PC-3 (cell line): ENCODE measurements around the gene STH. TPM values are rescaled to one million over a fixed set of nuclear protein-coding genes. Genes with fewer than 3 reads are reported as not detected.

Experiments
- ATAC-seq: fragments of 200-7000 bp; cut with Tn5 transposase; 2 replicates; pipeline ENCODE4 v1.9.1; 2020; ENCODE audit warnings: mild to moderate bottlenecking, moderate library complexity
- BruUV-seq: library from RNA; stranded (reverse); fragments of 400-500 nt; replicated peaks from 2 replicates; lab custom pipeline; 2021; lab: Mats Ljungman, UMichigan
- CTCF ChIA-PET: fragments of 300-600 bp; sonication (Branson Sonifier 250); formaldehyde crosslinking; loops from one replicate; lab custom pipeline; 2022; ENCODE audit warnings: antibody characterized with exemption; lab: Charles Lee
- POLR2A ChIA-PET: fragments of 300-600 bp; sonication (Branson Sonifier 250); formaldehyde crosslinking; loops from one replicate; lab custom pipeline; 2022; ENCODE audit warnings: antibody characterized with exemption; ENCODE audit not compliant: unreplicated experiment; lab: Charles Lee
- DNase-seq: peaks from one replicate; pipeline ENCODE4 v3.0.0-alpha.2; 2015
- H2AFZ ChIP-seq: fragments of 300-600 bp; sonication (generic); 2 replicates; pipeline ENCODE4 v1.6.0; 2016; ENCODE audit warnings: antibody characterized with exemption, low read length
- H3F3A ChIP-seq: fragments of 300-600 bp; sonication (generic); one replicate; pipeline ENCODE4 v1.6.0; 2017; ENCODE audit warnings: antibody characterized with exemption, low read length, control low read depth, mild to moderate bottlenecking; ENCODE audit not compliant: unreplicated experiment
- H3K27ac ChIP-seq: fragments of 300-600 bp; sonication (generic); 2 replicates; pipeline ENCODE4 v1.5.1; 2016; ENCODE audit warnings: mild to moderate bottlenecking, low read length
- H3K27me3 ChIP-seq: fragments of 300-600 bp; sonication (generic); 2 replicates; pipeline ENCODE4 v1.6.1; 2016; ENCODE audit warnings: low read length, mixed read lengths
- H3K36me3 ChIP-seq: fragments of 300-600 bp; sonication (generic); 2 replicates; pipeline ENCODE4 v1.6.1; 2016; ENCODE audit warnings: low read depth, mixed run types, low read length, mixed read lengths
- H3K4me1 ChIP-seq: fragments of 300-600 bp; sonication (generic); 2 replicates; pipeline ENCODE4 v1.5.1; 2016; ENCODE audit warnings: low read length; ENCODE audit not compliant: insufficient read depth
- H3K4me2 ChIP-seq: fragments of 300-600 bp; sonication (generic); 2 replicates; pipeline ENCODE4 v1.6.0; 2016; ENCODE audit warnings: low read length
- H3K4me3 ChIP-seq: fragments of 300-600 bp; sonication (generic); 2 replicates; pipeline ENCODE4 v1.5.1; 2016; ENCODE audit warnings: mild to moderate bottlenecking, low read length, mixed read lengths
- H3K79me2 ChIP-seq: fragments of 300-600 bp; sonication (generic); 2 replicates; pipeline ENCODE4 v1.6.1; 2017; ENCODE audit warnings: low read length, mixed read lengths
- H3K9ac ChIP-seq: fragments of 300-600 bp; sonication (generic); 2 replicates; pipeline ENCODE4 v1.6.0; 2016; ENCODE audit warnings: mild to moderate bottlenecking, low read length
- H3K9me2 ChIP-seq: fragments of 300-600 bp; sonication (generic); replicated peaks from 2 replicates; pipeline ENCODE4 v1.6.1; 2016; ENCODE audit warnings: mixed run types, low read length, mixed read lengths
- H3K9me3 ChIP-seq: fragments of 300-600 bp; sonication (generic); 2 replicates; pipeline ENCODE4 v1.6.1; 2016; ENCODE audit warnings: low read length, mixed read lengths
- H4K20me1 ChIP-seq: fragments of 300-600 bp; sonication (generic); 2 replicates; pipeline ENCODE4 v1.6.1; 2016; ENCODE audit warnings: low read length, mixed read lengths
- CTCF ChIP-seq: fragments of 300-600 bp; sonication (generic); conservative IDR thresholded peaks from 2 replicates; pipeline ENCODE4 v1.5.1; 2017; ENCODE audit warnings: antibody characterized with exemption, low read depth, mild to moderate bottlenecking, low read length
- EZH2 ChIP-seq: fragments of 300-600 bp; sonication (generic); IDR thresholded peaks from one replicate; pipeline ENCODE4 v1.6.1; 2017; ENCODE audit warnings: antibody characterized with exemption, mild to moderate bottlenecking, low read length; ENCODE audit not compliant: unreplicated experiment
- EZH2phosphoT487 ChIP-seq: fragments of 300-600 bp; sonication (generic); IDR thresholded peaks from 2 replicates; pipeline ENCODE4 v1.6.1; 2018; ENCODE audit warnings: mild to moderate bottlenecking, antibody characterized with exemption, low read length, borderline replicate concordance
- intact Hi-C: fragments of 100-400 bp; cut with micrococcal nuclease; formaldehyde crosslinking; loops from 2 replicates; pipeline ENCODE4 v1.9.0; 2023
- total RNA-seq: library from RNA; depleted of rRNA; stranded (reverse); fragments of >200 nt; gene quantifications from 2 replicates; pipeline ENCODE4 v1.2.3, GENCODE V29; 2014

The STH gene
- total RNA-seq, 1 experiment from 2014 or later, result not detected

DNA sequence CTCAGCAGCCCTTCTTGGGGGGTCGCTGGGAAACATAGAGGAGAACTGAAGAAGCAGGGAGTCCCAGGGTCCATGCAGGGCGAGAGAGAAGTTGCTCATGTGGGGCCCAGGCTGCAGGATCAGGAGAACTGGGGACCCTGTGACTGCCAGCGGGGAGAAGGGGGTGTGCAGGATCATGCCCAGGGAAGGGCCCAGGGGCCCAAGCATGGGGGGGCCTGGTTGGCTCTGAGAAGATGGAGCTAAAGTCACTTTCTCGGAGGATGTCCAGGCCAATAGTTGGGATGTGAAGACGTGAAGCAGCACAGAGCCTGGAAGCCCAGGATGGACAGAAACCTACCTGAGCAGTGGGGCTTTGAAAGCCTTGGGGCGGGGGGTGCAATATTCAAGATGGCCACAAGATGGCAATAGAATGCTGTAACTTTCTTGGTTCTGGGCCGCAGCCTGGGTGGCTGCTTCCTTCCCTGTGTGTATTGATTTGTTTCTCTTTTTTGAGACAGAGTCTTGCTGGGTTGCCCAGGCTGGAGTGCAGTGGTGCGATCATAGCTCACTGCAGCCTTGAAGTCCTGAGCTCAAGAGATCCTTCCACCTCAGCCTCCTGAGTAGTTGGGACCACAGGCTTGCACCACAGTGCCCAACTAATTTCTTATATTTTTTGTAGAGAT lies 3.4 kb downstream of the STH start:
- BruUV-seq, result no TSS peak
- Histone ChIP-seq H3F3A (no peaks in the 10 kb centered on the region), H3K9ac (no peak overlapping the region), H3K36me3 (no peaks in the 10 kb centered on the region), H3K79me2 (no peaks in the 10 kb centered on the region), H3K27me3 (no peaks in the 10 kb centered on the region), H2AFZ (no peak overlapping the region), H3K27ac (no peak overlapping the region), H3K9me3 (no peaks in the 10 kb centered on the region), H3K4me3 (no peak overlapping the region), H3K9me2 (no peaks in the 10 kb centered on the region), H4K20me1 (no peaks in the 10 kb centered on the region), H3K4me1 (peaks cover 12% of the 10 kb centered on the region), H3K4me2 (no peak overlapping the region)
- ChIA-PET CTCF (interaction anchor here (1.0 to 2.0 kb wide), 3 partner anchors 16 to 211 kb away, joined by 4 to 9 read pairs (median 5); no protein-coding TSS in a partner anchor), POLR2A (interaction anchor here (0.6 kb wide), 1 partner anchor 1365 kb away, joined by 4 read pairs; no protein-coding TSS in a partner anchor)
- TF ChIP-seq EZH2 (no peak), CTCF (peak; percentile 95), EZH2phosphoT487 (no peak)
- intact Hi-C loops, result loop anchor here (1.0 to 5.0 kb wide), 3 partner anchors 42 to 211 kb away; no protein-coding TSS in a partner anchor
- ATAC-seq, result peak; percentile 79
- peak; percentile 88 for DNase-seq

DNA sequence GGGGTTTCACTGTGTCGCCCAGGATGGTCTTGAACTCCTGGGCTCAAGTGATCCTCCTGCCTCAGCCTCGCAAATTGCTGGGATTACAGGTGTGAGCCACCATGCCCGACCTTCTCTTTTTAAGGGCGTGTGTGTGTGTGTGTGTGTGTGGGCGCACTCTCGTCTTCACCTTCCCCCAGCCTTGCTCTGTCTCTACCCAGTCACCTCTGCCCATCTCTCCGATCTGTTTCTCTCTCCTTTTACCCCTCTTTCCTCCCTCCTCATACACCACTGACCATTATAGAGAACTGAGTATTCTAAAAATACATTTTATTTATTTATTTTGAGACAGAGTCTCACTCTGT lies 3.9 kb downstream of the STH start:
- TF ChIP-seq EZH2 (no peak), CTCF (no peak), EZH2phosphoT487 (no peak)
- Histone ChIP-seq H3K27me3 (no peaks in the 10 kb centered on the region), H3K4me2 (no peak overlapping the region), H3K9me3 (no peaks in the 10 kb centered on the region), H3K27ac (no peak overlapping the region), H3K36me3 (no peaks in the 10 kb centered on the region), H3K4me1 (peaks cover 12% of the 10 kb centered on the region), H3F3A (no peaks in the 10 kb centered on the region), H3K9me2 (no peaks in the 10 kb centered on the region), H2AFZ (no peak overlapping the region), H3K4me3 (no peak overlapping the region), H4K20me1 (no peaks in the 10 kb centered on the region), H3K9ac (no peak overlapping the region), H3K79me2 (no peaks in the 10 kb centered on the region)
- intact Hi-C loops, result loop anchor here (1.0 to 5.0 kb wide), 3 partner anchors 41 to 210 kb away; no protein-coding TSS in a partner anchor
- no TSS peak for BruUV-seq
- DNase-seq (no peak), ATAC-seq (no peak; the same call in 1 of the 2 replicates)
- ChIA-PET POLR2A (interaction anchor here (0.6 kb wide), 1 partner anchor 1366 kb away, joined by 4 read pairs; no protein-coding TSS in a partner anchor), CTCF (interaction anchor here (1.0 to 2.0 kb wide), 3 partner anchors 41 to 210 kb away, joined by 4 to 9 read pairs (median 5); no protein-coding TSS in a partner anchor)
